PC-3 (cell line): Measurements from ENCODE around the gene DOC2B. TPM values are rescaled to one million over a fixed set of nuclear protein-coding genes. Genes with fewer than 3 reads are reported as not detected.

Source experiments
- ATAC-seq: fragments of 200-7000 bp; cut with Tn5 transposase; 2 replicates; pipeline ENCODE4 v1.9.1; 2020; ENCODE audit warnings: mild to moderate bottlenecking, moderate library complexity
- BruUV-seq: library from RNA; stranded (reverse); fragments of 400-500 nt; replicated peaks from 2 replicates; lab custom pipeline; 2021; lab: Mats Ljungman, UMichigan
- CTCF ChIA-PET: fragments of 300-600 bp; sonication (Branson Sonifier 250); formaldehyde crosslinking; loops from one replicate; lab custom pipeline; 2022; ENCODE audit warnings: antibody characterized with exemption; lab: Charles Lee
- POLR2A ChIA-PET: fragments of 300-600 bp; sonication (Branson Sonifier 250); formaldehyde crosslinking; loops from one replicate; lab custom pipeline; 2022; ENCODE audit warnings: antibody characterized with exemption; ENCODE audit not compliant: unreplicated experiment; lab: Charles Lee
- DNase-seq: peaks from one replicate; pipeline ENCODE4 v3.0.0-alpha.2; 2015
- H2AFZ ChIP-seq: fragments of 300-600 bp; sonication (generic); 2 replicates; pipeline ENCODE4 v1.6.0; 2016; ENCODE audit warnings: antibody characterized with exemption, low read length
- H3F3A ChIP-seq: fragments of 300-600 bp; sonication (generic); one replicate; pipeline ENCODE4 v1.6.0; 2017; ENCODE audit warnings: antibody characterized with exemption, low read length, control low read depth, mild to moderate bottlenecking; ENCODE audit not compliant: unreplicated experiment
- H3K27ac ChIP-seq: fragments of 300-600 bp; sonication (generic); 2 replicates; pipeline ENCODE4 v1.5.1; 2016; ENCODE audit warnings: mild to moderate bottlenecking, low read length
- H3K27me3 ChIP-seq: fragments of 300-600 bp; sonication (generic); 2 replicates; pipeline ENCODE4 v1.6.1; 2016; ENCODE audit warnings: low read length, mixed read lengths
- H3K36me3 ChIP-seq: fragments of 300-600 bp; sonication (generic); 2 replicates; pipeline ENCODE4 v1.6.1; 2016; ENCODE audit warnings: low read depth, mixed run types, low read length, mixed read lengths
- H3K4me1 ChIP-seq: fragments of 300-600 bp; sonication (generic); 2 replicates; pipeline ENCODE4 v1.5.1; 2016; ENCODE audit warnings: low read length; ENCODE audit not compliant: insufficient read depth
- H3K4me2 ChIP-seq: fragments of 300-600 bp; sonication (generic); 2 replicates; pipeline ENCODE4 v1.6.0; 2016; ENCODE audit warnings: low read length
- H3K4me3 ChIP-seq: fragments of 300-600 bp; sonication (generic); 2 replicates; pipeline ENCODE4 v1.5.1; 2016; ENCODE audit warnings: mild to moderate bottlenecking, low read length, mixed read lengths
- H3K79me2 ChIP-seq: fragments of 300-600 bp; sonication (generic); 2 replicates; pipeline ENCODE4 v1.6.1; 2017; ENCODE audit warnings: low read length, mixed read lengths
- H3K9ac ChIP-seq: fragments of 300-600 bp; sonication (generic); 2 replicates; pipeline ENCODE4 v1.6.0; 2016; ENCODE audit warnings: mild to moderate bottlenecking, low read length
- H3K9me2 ChIP-seq: fragments of 300-600 bp; sonication (generic); replicated peaks from 2 replicates; pipeline ENCODE4 v1.6.1; 2016; ENCODE audit warnings: mixed run types, low read length, mixed read lengths
- H3K9me3 ChIP-seq: fragments of 300-600 bp; sonication (generic); 2 replicates; pipeline ENCODE4 v1.6.1; 2016; ENCODE audit warnings: low read length, mixed read lengths
- H4K20me1 ChIP-seq: fragments of 300-600 bp; sonication (generic); 2 replicates; pipeline ENCODE4 v1.6.1; 2016; ENCODE audit warnings: low read length, mixed read lengths
- EZH2 ChIP-seq: fragments of 300-600 bp; sonication (generic); IDR thresholded peaks from one replicate; pipeline ENCODE4 v1.6.1; 2017; ENCODE audit warnings: antibody characterized with exemption, mild to moderate bottlenecking, low read length; ENCODE audit not compliant: unreplicated experiment
- EZH2phosphoT487 ChIP-seq: fragments of 300-600 bp; sonication (generic); IDR thresholded peaks from 2 replicates; pipeline ENCODE4 v1.6.1; 2018; ENCODE audit warnings: mild to moderate bottlenecking, antibody characterized with exemption, low read length, borderline replicate concordance
- intact Hi-C: fragments of 100-400 bp; cut with micrococcal nuclease; formaldehyde crosslinking; loops from 2 replicates; pipeline ENCODE4 v1.9.0; 2023
- total RNA-seq: library from RNA; depleted of rRNA; stranded (reverse); fragments of >200 nt; gene quantifications from 2 replicates; pipeline ENCODE4 v1.2.3, GENCODE V29; 2014
- TF ChIP-seq, protein P1 (sequence below): fragments of 300-600 bp; sonication (generic); conservative IDR thresholded peaks from 2 replicates; pipeline ENCODE4 v1.5.1; 2017; ENCODE audit warnings: antibody characterized with exemption, low read depth, mild to moderate bottlenecking, low read length

The DOC2B gene
- total RNA-seq, 1 experiment from 2014 or later, result 0.69 TPM

DNA sequence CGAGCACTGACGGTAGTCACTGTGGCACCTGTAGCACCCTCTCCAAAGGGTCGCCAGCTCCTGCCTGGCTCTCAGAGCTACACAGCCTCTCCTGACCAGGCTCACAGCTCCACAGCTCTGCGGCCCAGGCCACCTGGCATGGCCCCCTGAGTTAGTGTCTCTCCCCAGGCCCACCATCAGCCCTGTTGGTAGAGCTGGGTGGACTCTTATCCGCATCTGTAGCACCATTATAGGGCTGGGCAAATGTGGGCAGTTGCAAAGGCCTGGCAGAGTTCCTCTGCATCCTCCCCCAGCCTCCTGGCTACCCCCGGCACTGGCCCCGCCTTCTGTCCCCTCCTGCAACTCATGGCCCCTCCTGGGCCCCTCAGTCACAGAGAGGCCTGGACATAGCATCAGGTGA is 25.9 kb downstream of the DOC2B start:
- H2AFZ ChIP-seq, result no peak overlapping the region
- no peak overlapping the region for H3K9ac ChIP-seq
- H3K79me2 ChIP-seq, result no peaks in the 10 kb centered on the region
- intact Hi-C loops, result no loop called here
- ATAC-seq, result no peak
- no peak overlapping the region for H3K27ac ChIP-seq
- BruUV-seq, result no TSS peak
- no peak for TF ChIP-seq EZH2phosphoT487
- no peak for TF ChIP-seq EZH2
- TF ChIP-seq, protein P1, sequence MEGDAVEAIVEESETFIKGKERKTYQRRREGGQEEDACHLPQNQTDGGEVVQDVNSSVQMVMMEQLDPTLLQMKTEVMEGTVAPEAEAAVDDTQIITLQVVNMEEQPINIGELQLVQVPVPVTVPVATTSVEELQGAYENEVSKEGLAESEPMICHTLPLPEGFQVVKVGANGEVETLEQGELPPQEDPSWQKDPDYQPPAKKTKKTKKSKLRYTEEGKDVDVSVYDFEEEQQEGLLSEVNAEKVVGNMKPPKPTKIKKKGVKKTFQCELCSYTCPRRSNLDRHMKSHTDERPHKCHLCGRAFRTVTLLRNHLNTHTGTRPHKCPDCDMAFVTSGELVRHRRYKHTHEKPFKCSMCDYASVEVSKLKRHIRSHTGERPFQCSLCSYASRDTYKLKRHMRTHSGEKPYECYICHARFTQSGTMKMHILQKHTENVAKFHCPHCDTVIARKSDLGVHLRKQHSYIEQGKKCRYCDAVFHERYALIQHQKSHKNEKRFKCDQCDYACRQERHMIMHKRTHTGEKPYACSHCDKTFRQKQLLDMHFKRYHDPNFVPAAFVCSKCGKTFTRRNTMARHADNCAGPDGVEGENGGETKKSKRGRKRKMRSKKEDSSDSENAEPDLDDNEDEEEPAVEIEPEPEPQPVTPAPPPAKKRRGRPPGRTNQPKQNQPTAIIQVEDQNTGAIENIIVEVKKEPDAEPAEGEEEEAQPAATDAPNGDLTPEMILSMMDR, result no peak
- H3K4me2 ChIP-seq, result no peak overlapping the region
- CTCF ChIA-PET, result no interaction called here
- no peak overlapping the region for H3K4me3 ChIP-seq
- H3K4me1 ChIP-seq, result no peaks in the 10 kb centered on the region
- no peaks in the 10 kb centered on the region for H3K36me3 ChIP-seq
- DNase-seq, result no peak
- H3K9me2 ChIP-seq, result no peaks in the 10 kb centered on the region
- no peaks in the 10 kb centered on the region for H3K9me3 ChIP-seq
- H3K27me3 ChIP-seq, result no peaks in the 10 kb centered on the region
- H4K20me1 ChIP-seq, result no peaks in the 10 kb centered on the region
- H3F3A ChIP-seq, result no peaks in the 10 kb centered on the region
- POLR2A ChIA-PET, result no interaction called here

DNA sequence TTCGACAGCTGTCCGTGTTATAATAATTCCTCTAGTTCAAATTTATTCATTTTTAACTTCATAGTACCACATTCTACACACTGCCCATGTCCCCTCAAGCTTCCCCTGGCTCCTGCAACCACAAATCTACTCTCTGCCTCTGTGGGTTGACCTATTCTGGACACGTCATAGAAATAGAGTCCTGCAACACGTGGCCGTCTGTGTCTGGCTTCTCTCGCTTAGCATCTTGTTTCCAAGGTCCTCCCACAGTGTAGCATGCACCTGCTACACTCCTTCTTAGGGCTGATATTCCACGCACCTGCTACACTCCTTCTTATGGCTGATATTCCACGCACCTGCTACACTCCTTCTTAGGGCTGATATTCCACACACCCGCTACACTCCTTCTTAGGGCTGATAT is 27.6 kb downstream of the DOC2B start:
- H4K20me1 ChIP-seq, result no peaks in the 10 kb centered on the region
- TF ChIP-seq EZH2phosphoT487 (no peak), EZH2 (no peak)
- TF ChIP-seq, protein P1, result no peak

DNA sequence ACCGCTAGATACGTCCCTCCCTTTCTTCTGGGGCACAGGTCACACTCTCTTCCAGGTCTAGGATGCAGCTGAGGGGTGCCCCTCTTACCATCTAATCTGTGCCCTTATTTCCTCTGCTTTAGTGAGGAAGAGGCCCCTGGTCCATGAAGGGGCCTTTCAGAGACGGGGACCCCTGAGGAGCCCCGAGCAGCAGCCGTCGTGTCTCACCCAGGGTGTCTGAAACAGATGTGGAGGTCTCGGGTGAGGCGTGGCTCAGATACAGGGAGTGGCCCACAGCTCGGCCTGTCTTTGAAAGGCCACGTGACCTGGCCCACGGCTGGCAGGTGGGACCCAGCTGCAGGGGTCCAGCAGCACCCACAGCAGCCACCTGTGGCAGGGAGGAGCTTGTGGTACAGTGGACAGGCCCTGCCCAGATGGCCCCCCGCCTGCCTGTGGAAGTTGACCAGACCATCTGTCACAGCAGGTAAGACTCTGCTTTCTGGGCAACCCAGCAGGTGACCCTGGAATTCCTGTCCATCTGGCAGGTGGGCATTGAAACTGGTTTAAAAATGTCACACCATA is 28.5 kb downstream of the DOC2B start:
- Histone ChIP-seq H3K4me2 (no peak overlapping the region), H3K27me3 (no peaks in the 10 kb centered on the region), H3K4me1 (no peaks in the 10 kb centered on the region), H3K9me2 (no peaks in the 10 kb centered on the region), H3K4me3 (no peak overlapping the region), H3F3A (no peaks in the 10 kb centered on the region), H3K9ac (no peak overlapping the region), H3K79me2 (no peaks in the 10 kb centered on the region), H3K9me3 (no peaks in the 10 kb centered on the region), H4K20me1 (no peaks in the 10 kb centered on the region), H3K27ac (no peak overlapping the region), H2AFZ (no peak overlapping the region), H3K36me3 (no peaks in the 10 kb centered on the region)
- CTCF ChIA-PET, result no interaction called here
- POLR2A ChIA-PET, result no interaction called here
- intact Hi-C loops, result no loop called here
- ATAC-seq (no peak), DNase-seq (no peak)
- TF ChIP-seq EZH2 (no peak), EZH2phosphoT487 (no peak)
- TF ChIP-seq, protein P1, result no peak
- BruUV-seq, result no TSS peak

More for the DNA sequence above, 27.6 kb downstream of the DOC2B start:
- Histone ChIP-seq H3K27ac (no peak overlapping the region), H3K9me3 (no peaks in the 10 kb centered on the region), H3K27me3 (no peaks in the 10 kb centered on the region), H3K36me3 (no peaks in the 10 kb centered on the region), H3F3A (no peaks in the 10 kb centered on the region), H3K4me3 (no peak overlapping the region), H3K4me2 (no peak overlapping the region), H3K9me2 (no peaks in the 10 kb centered on the region), H2AFZ (no peak overlapping the region), H3K79me2 (no peaks in the 10 kb centered on the region), H3K4me1 (no peaks in the 10 kb centered on the region), H3K9ac (no peak overlapping the region)
- intact Hi-C loops, result no loop called here
- ATAC-seq, result no peak
- no TSS peak for BruUV-seq
- no peak for DNase-seq
- ChIA-PET POLR2A (no interaction called here), CTCF (no interaction called here)
